SKM-1 treated with dmso at 0.1 percent for 144 hours (cell line): ENCODE measurements around the gene DES.

ENCODE experiments used
- DNase-seq: peaks from one replicate; lab custom pipeline; 2025; ENCODE audit not compliant: unreplicated experiment; lab: John Stamatoyannopoulos, UW

Gene DES

GRCh38 chr2:219419331-219420197, 1.4 kb downstream of the DES start:
- peak; percentile 24 for DNase-seq

GRCh38 chr2:219420687-219421086, 2.5 kb downstream of the DES start:
- no peak for DNase-seq

GRCh38 chr2:219421323-219421722, 3.1 kb downstream of the DES start:
- no peak for DNase-seq

- DNase-seq: no peak
These were observed 4.9 kb downstream of the DES start for GRCh38 chr2:219422952-219423534.

GRCh38 chr2:219423652-219424377, 5.6 kb downstream of the DES start:
- DNase-seq: no peak

GRCh38 chr2:219425238-219426067, 7.3 kb downstream of the DES start:
- no peak for DNase-seq

- DNase-seq: no peak
These were observed 7.9 kb downstream of the DES start for GRCh38 chr2:219426068-219426443.

- no peak for DNase-seq
These were observed 8.5 kb downstream of the DES start for GRCh38 chr2:219426534-219427136.

- DNase-seq: no peak
These were observed 10.3 kb downstream of the DES start for GRCh38 chr2:219428469-219428868.

GRCh38 chr2:219429958-219430606, 11.9 kb downstream of the DES start:
- DNase-seq: no peak

GRCh38 chr2:219430633-219431615, 12.7 kb downstream of the DES start:
- no peak for DNase-seq

- DNase-seq: peak; percentile 39
These were observed 15.7 kb downstream of the DES start for GRCh38 chr2:219433666-219434467.

GRCh38 chr2:219434468-219434717, 16.2 kb downstream of the DES start:
- DNase-seq: no peak

GRCh38 chr2:219434718-219435525, 16.7 kb downstream of the DES start, which contains the start of gene SPEG:
SPEG (plus strand) TSS chr2:219434843; CDS start chr2:219434978, 135 bp downstream.
- DNase-seq: no peak

GRCh38 chr2:219435701-219436100, 17.5 kb downstream of the DES start:
- DNase-seq: no peak

GRCh38 chr2:219436491-219436890, 18.3 kb downstream of the DES start:
- no peak for DNase-seq

- no peak for DNase-seq
These were observed 19.0 kb downstream of the DES start for GRCh38 chr2:219437141-219437540.
